Measurements from ENCODE around the gene PTPRN2.

PTPRN2 gene

DNA sequence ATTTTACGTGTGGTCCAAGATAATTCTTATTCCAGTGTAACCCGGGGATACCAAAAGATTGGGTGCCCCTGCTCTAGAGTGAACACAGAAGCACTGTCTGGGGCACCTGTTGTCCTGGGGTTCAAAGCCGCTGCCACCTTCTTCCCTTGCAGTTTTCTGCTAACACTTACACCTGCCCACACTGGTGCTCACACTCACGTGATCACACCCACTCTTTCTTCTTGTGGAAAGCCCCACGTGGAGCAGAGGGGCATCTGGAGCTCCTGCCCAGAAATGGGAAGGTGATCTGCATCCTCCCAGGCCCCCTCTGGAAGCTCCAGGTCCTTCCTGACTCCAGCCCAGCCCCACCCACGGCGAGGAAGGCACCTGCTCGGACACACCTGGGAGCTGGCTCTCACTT, 42.9 kb downstream of the PTPRN2 start:
- DNase-seq (ENCODE audit: low spot score): no peak
- in situ Hi-C loops (cut with MboI; ENCODE audit: low pct_unique_long_range_greater_than_20kb, low sequenced_read_pairs, unreplicated experiment): no loop called here
- TF ChIP-seq, protein P1, sequence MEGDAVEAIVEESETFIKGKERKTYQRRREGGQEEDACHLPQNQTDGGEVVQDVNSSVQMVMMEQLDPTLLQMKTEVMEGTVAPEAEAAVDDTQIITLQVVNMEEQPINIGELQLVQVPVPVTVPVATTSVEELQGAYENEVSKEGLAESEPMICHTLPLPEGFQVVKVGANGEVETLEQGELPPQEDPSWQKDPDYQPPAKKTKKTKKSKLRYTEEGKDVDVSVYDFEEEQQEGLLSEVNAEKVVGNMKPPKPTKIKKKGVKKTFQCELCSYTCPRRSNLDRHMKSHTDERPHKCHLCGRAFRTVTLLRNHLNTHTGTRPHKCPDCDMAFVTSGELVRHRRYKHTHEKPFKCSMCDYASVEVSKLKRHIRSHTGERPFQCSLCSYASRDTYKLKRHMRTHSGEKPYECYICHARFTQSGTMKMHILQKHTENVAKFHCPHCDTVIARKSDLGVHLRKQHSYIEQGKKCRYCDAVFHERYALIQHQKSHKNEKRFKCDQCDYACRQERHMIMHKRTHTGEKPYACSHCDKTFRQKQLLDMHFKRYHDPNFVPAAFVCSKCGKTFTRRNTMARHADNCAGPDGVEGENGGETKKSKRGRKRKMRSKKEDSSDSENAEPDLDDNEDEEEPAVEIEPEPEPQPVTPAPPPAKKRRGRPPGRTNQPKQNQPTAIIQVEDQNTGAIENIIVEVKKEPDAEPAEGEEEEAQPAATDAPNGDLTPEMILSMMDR (IDR thresholded peaks at IDR 0.05; ENCODE audit: extremely low read depth, insufficient read depth, missing control alignments): no peak

DNA sequence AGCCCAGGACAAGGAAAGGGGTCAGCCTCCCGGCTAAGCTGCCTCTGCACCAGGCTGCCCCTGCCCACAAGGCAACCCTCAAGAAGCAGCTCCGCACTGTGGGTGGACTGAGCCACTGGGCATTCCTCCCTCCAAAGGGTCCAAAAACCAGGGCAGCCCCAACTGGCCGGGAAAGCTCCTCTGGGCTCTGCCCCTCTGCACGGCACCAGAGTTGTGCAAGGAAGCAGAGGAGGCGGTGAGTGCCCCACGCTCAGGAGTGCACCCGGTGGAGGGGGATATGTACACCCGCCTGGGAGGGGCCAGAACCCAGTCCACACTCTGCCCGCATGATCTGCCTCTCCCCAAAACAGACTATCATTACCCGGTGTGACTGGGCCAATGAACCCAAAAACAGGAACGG, 43.8 kb downstream of the PTPRN2 start:
- DNase-seq (ENCODE audit: low spot score): no peak
- TF ChIP-seq, protein P1 (IDR thresholded peaks at IDR 0.05; ENCODE audit: extremely low read depth, insufficient read depth, missing control alignments): no peak
- in situ Hi-C loops (cut with MboI; ENCODE audit: low pct_unique_long_range_greater_than_20kb, low sequenced_read_pairs, unreplicated experiment): no loop called here

DNA sequence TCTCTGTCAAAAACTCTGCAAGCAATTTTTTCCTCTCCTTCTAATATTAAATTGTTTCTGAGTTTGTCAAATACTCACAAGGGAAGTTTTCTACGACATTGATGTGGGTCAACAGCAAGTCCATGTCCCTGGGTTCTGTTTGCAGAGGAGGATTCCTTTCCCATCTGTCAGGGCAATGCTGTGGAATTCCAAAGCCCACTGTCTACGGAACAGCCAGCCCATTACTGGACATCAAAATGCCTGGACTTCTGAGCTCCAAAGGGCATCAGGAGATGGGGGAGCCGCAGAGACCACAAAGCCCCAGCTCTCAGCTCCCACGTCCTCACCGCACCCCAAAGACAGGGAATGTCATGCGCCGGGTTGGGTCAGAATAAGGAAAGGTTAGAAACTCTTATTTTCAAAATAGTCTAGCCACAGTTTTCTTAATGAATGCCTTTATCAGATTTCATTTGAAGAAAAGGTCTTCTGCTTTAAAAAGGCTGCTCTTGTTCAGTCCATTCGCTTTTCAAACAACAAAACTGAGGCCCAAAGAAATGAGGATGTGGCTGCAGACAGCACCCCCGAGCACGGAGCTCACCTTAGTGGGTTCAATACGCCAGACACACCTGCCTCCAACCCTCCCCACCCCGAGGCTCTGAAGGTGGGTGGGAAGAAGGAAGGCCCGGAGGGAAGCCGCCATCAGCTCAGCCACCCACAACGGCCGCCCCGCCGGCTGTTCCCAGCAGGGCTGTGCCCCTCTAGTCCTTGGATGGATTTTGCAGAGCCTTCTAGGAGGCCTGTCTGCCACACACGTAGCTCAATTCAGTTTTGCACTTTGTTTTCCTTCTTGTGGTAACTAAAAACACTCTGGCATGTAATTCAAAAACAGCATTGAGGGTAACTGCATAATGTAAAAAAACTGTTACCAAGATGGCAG, 44.7 kb downstream of the PTPRN2 start:
- TF ChIP-seq, protein P1 (IDR thresholded peaks at IDR 0.05; ENCODE audit: extremely low read depth, insufficient read depth, missing control alignments): no peak
- in situ Hi-C loops (cut with MboI; ENCODE audit: low pct_unique_long_range_greater_than_20kb, low sequenced_read_pairs, unreplicated experiment): no loop called here
- DNase-seq (ENCODE audit: low spot score): no peak

DNA sequence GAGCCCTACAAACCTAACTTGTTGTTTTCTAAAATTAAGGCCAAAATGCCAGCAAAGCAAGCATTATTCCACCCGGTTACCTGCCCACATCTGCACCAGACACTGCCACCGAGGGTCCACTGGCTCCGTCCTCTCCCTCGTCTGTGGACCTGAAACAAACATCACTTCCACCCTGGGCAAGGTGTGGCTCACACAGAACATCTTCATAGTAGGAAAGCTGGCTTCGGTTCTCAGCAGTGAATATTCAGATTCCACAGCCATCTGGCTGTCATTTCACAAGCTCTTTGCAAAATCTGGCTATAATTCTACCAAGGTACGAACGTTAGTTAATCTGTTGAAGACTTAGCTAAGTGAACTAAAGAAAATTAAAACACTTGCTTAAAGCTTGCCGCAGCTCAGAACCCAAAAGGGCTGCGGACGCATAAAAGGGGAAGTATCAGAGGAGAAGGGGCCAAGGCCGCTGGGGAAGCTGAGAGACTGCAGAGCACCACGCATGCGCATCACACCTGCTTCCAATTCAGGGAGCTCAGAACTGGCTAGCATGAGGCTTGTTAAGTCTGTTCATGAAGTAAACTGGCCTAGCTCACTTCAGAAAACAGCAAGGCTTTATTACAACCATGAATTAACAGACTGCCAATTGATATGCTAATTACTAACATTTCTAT, 46.1 kb downstream of the PTPRN2 start:
- in situ Hi-C loops (cut with MboI; ENCODE audit: low pct_unique_long_range_greater_than_20kb, low sequenced_read_pairs, unreplicated experiment): no loop called here
- DNase-seq (ENCODE audit: low spot score): no peak
- TF ChIP-seq, protein P1 (IDR thresholded peaks at IDR 0.05; ENCODE audit: extremely low read depth, insufficient read depth, missing control alignments): no peak

DNA sequence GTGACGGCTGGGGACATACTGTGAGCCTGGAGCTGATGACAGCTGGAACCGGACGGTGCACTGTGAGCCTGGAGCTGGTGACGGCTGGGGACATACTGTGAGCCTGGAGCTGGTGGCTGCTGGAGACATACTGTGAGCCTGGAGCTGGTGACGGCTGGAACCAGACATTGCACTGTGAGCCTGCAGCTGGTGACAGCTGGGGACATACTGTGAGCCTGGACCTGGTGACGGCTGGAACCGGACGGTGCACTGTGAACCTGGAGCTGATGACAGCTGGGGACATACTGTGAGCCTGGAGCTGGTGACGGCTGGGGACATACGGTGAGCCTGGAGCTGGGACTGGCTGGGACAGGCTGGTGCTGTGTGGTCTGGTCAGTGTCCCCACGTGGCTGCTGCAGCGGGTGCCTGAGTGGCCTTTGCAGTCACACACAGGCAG, 47.9 kb downstream of the PTPRN2 start:
- in situ Hi-C loops (cut with MboI; ENCODE audit: low pct_unique_long_range_greater_than_20kb, low sequenced_read_pairs, unreplicated experiment): no loop called here
- TF ChIP-seq, protein P1 (IDR thresholded peaks at IDR 0.05; ENCODE audit: extremely low read depth, insufficient read depth, missing control alignments): no peak
- no peak for DNase-seq (ENCODE audit: low spot score)

DNA sequence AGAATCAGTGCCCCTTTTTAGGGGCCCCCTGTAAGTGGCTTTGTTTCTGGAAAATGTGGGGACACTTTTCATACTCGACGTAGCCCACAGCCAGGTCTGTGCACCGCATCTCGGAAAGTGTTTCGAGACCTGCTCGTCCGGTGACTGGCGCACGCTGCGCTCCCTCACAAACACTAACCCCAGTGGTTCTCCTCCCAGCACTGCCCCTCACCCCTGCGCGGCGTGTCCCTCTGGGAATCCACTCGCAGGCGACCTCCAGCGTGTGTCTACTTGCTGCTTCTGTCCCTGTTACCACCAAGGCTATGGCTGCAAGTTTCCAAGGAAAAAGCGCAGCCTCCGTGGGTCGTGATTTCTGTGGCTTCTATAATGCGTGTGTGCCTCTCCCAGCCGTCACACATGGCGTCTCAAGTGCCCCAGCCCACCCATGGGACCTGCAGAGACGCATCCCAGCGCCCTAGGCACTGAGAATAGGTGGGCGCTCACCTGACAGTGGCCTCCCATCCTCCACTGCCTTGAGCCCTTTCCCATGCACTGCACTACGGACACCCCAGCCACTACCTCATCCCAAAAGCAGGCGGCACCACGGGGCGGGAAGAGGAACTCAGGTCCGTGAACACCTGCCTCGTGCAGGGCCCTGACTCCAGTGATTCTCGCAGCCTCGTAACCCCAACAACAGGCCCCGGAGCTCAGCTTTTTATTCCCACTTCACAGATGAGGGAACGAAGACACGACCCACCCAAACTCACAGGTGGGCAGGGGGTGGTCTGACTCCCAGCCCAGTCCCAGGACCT, 49.3 kb downstream of the PTPRN2 start:
- DNase-seq (ENCODE audit: low spot score): no peak
- TF ChIP-seq, protein P1 (IDR thresholded peaks at IDR 0.05; ENCODE audit: extremely low read depth, insufficient read depth, missing control alignments): no peak
- in situ Hi-C loops (cut with MboI; ENCODE audit: low pct_unique_long_range_greater_than_20kb, low sequenced_read_pairs, unreplicated experiment): no loop called here
